K562 (cell line): ENCODE measurements around the gene CGNL1. TPM values are rescaled to one million over a fixed set of nuclear protein-coding genes. Genes with fewer than 3 reads are reported as not detected.
A peak's percentile ranks its signal among the peaks of the same experiment; 100 is the strongest.

ENCODE experiments used
- CTBP1 ChIP-seq: fragments of 450-650 bp; IDR thresholded peaks from 2 replicates; pipeline ENCODE4 v1.6.1; 2016; ENCODE audit warnings: borderline replicate concordance
- FOXA1 ChIP-seq: fragments of 450-650 bp; IDR thresholded peaks from 2 replicates; pipeline ENCODE4 v1.6.1; 2016; ENCODE audit warnings: mild to moderate bottlenecking, borderline replicate concordance
- JUN ChIP-seq, 2 experiments: sonication (generic) in 1 of 2; formaldehyde crosslinking in 1 of 2; IDR thresholded peaks; 2 replicates each; pipeline versions ENCODE4 v1.6.1 to v1.8.0; 2012 to 2022; ENCODE audit warnings: borderline replicate concordance in 2 of 2, mild to moderate bottlenecking in 2 of 2, improper control_type of control experiment in 1 of 2, low read depth in 1 of 2, low read length in 1 of 2, missing genetic modification reagents in 1 of 2
- RBBP5 ChIP-seq: fragments of 200-600 bp; sonication (generic); IDR thresholded peaks from 2 replicates; pipeline ENCODE4 v1.6.1; 2012; ENCODE audit warnings: borderline replicate concordance, mild to moderate bottlenecking, low read length, control low read depth, inconsistent platforms; ENCODE audit not compliant: insufficient read depth, poor library complexity, severe bottlenecking
- RBM14 ChIP-seq: fragments of 200-400 bp; formaldehyde crosslinking; IDR thresholded peaks from 2 replicates; pipeline ENCODE4 v1.6.1; 2018; ENCODE audit warnings: low read depth, mild to moderate bottlenecking, low read length, moderate library complexity, borderline replicate concordance; ENCODE audit not compliant: insufficient read depth
- SMAD3 ChIP-seq: fragments of 450-650 bp; formaldehyde crosslinking; conservative IDR thresholded peaks from 2 replicates; pipeline ENCODE4 v1.4.0; 2020; ENCODE audit warnings: mild to moderate bottlenecking
- ZBTB43 ChIP-seq: sonication (generic); formaldehyde crosslinking; IDR thresholded peaks from 2 replicates; pipeline ENCODE4 v1.8.0; 2023; ENCODE audit warnings: mild to moderate bottlenecking, missing genetic modification reagents
- ZNF324 ChIP-seq: fragments of 250-450 bp; sonication (Bioruptor Pico); IDR thresholded peaks from 2 replicates; pipeline ENCODE4 v1.4.0; 2020; ENCODE audit warnings: mild to moderate bottlenecking
- ZNF589 ChIP-seq: fragments of 200-800 bp; sonication (Bioruptor generic); IDR thresholded peaks from 2 replicates; pipeline ENCODE4 v1.6.1; 2016; ENCODE audit warnings: low read depth, missing genetic modification characterization, missing compliant biosample characterization
- polyA plus RNA-seq, 8 experiments: library from polyadenylated mRNA; depleted of rRNA in 4 of 8; stranded (reverse) in 5 of 8; unstranded in 3 of 8; fragments of >200 nt; fragmentation: Nextera tagmentation in 2 of 8; fragmentation: Illumina TruSeq in 1 of 8; extraction: Ambion mirVana in 2 of 8; extraction: Trizol in 1 of 8; gene quantifications; 2 replicates each; pipeline versions ENCODE4 v1.2.1 to v1.2.3, GENCODE V29; 2011 to 2014; ENCODE audit warnings: inconsistent platforms in 1 of 8, missing spikeins in 1 of 8
- total RNA-seq, 7 experiments: library from RNA; depleted of rRNA in 6 of 7; stranded (reverse); fragments of >200 nt in 6 of 7; fragmentation: Illumina TruSeq in 2 of 7; extraction: Trizol in 2 of 7; gene quantifications; 2 replicates each; pipeline versions ENCODE4 v1.2.1 to v1.2.3, GENCODE V29; 2011 to 2021; ENCODE audit warnings: low replicate concordance in 1 of 7

The CGNL1 gene
- total and polyA plus RNA-seq, 9 of the 15 experiments (the other 6 are each of a cell fraction or from before 2014, with no cell fraction given), result 0.01 to 0.07 TPM; not detected in 7

GRCh38 chr15:57327985-57328471, 48.3 kb upstream of the CGNL1 start (continued):
- peak; percentile 38; the same call in 1 of the 2 replicates for TF ChIP-seq ZNF589 (CRISPR knock-in tag)
- 0 out of 2 replicates have a peak, but pooled peaks have one; percentile 3 for TF ChIP-seq JUN (IDR thresholded peaks at IDR 0.05; ENCODE audit: borderline replicate concordance, low read depth, low read length)
- no peak for TF ChIP-seq JUN (CRISPR knock-in tag; IDR thresholded peaks at IDR 0.05; ENCODE audit: borderline replicate concordance)
- TF ChIP-seq RBBP5, result no peak
- no peak for TF ChIP-seq ZBTB43 (CRISPR knock-in tag)
- peak; percentile 59 for TF ChIP-seq CTBP1
- no peak for TF ChIP-seq SMAD3 (CRISPR knock-in tag)
- TF ChIP-seq FOXA1, result no peak
- TF ChIP-seq ZNF324 (CRISPR knock-in tag), result no peak
- no peak for TF ChIP-seq RBM14
